Neural cell (in vitro differentiated cells): ENCODE data around the gene BTK. TPM values are rescaled to one million over a fixed set of nuclear protein-coding genes. Genes with fewer than 3 reads are reported as not detected.

Experiments
- H2AFZ ChIP-seq: fragments of 200-600, 300-800 bp; sonication (generic), shearing (Covaris generic); 2 replicates; pipeline ENCODE4 v1.6.0; 2014; ENCODE audit warnings: low read depth, mild to moderate bottlenecking, antibody characterized with exemption, low read length, moderate library complexity
- H3F3A ChIP-seq: fragments of 200-600 bp; shearing (Covaris generic); 2 replicates; pipeline ENCODE4 v1.6.1; 2016; ENCODE audit warnings: mild to moderate bottlenecking, moderate library complexity, mixed read lengths, antibody characterized with exemption, low read length; ENCODE audit not compliant: insufficient read depth, poor library complexity, severe bottlenecking
- H3K27ac ChIP-seq: fragments of 200-600, 300-800 bp; sonication (generic), shearing (Covaris generic); 2 replicates; pipeline ENCODE4 v1.5.1; 2014; ENCODE audit warnings: mild to moderate bottlenecking, low read length, moderate library complexity
- H3K27me3 ChIP-seq: fragments of 300-800, 200-600 bp; sonication (generic), shearing (Covaris generic); 2 replicates; pipeline ENCODE4 v1.6.0; 2014; ENCODE audit warnings: mild to moderate bottlenecking, low read depth, low read length, moderate library complexity; ENCODE audit not compliant: insufficient read depth
- H3K36me3 ChIP-seq: fragments of 300-800, 200-600 bp; sonication (generic), shearing (Covaris generic); 2 replicates; pipeline ENCODE4 v1.5.1; 2014; ENCODE audit warnings: mild to moderate bottlenecking, antibody characterized with exemption, low read length, moderate library complexity; ENCODE audit not compliant: insufficient read depth
- H3K4me2 ChIP-seq: fragments of 300-800, 200-600 bp; sonication (generic), shearing (Covaris generic); 2 replicates; pipeline ENCODE4 v1.6.0; 2014; ENCODE audit warnings: mild to moderate bottlenecking, low read length
- H3K4me3 ChIP-seq: fragments of 300-800, 200-600 bp; sonication (generic), shearing (Covaris generic); 2 replicates; pipeline ENCODE4 v1.5.1; 2014; ENCODE audit warnings: mild to moderate bottlenecking, low read length, moderate library complexity
- H3K79me2 ChIP-seq: fragments of 200-600 bp; shearing (Covaris generic); replicated peaks from 2 replicates; pipeline ENCODE4 v1.6.0; 2014; ENCODE audit warnings: mild to moderate bottlenecking, low read length, moderate library complexity; ENCODE audit not compliant: insufficient read depth
- H3K9ac ChIP-seq: fragments of 300-800, 200-600 bp; sonication (generic), shearing (Covaris generic); 2 replicates; pipeline ENCODE4 v1.6.1; 2016; ENCODE audit warnings: mild to moderate bottlenecking, low read length, mixed read lengths
- H3K9me2 ChIP-seq: fragments of 200-600 bp; shearing (Covaris generic); 2 replicates; pipeline ENCODE4 v1.6.1; 2016; ENCODE audit warnings: mild to moderate bottlenecking, low read length, mixed read lengths; ENCODE audit not compliant: insufficient read depth
- H3K9me3 ChIP-seq: fragments of 200-600, 300-800 bp; sonication (generic), shearing (Covaris generic); 2 replicates; pipeline ENCODE4 v1.6.1; 2016; ENCODE audit warnings: mild to moderate bottlenecking, mixed run types, low read length, moderate library complexity, mixed read lengths
- H4K20me1 ChIP-seq: fragments of 200-600 bp; shearing (Covaris generic); 2 replicates; pipeline ENCODE4 v1.6.1; 2016; ENCODE audit warnings: mild to moderate bottlenecking, mixed run types; ENCODE audit not compliant: insufficient read depth
- CTCF ChIP-seq: fragments of 450-650 bp; IDR thresholded peaks from 2 replicates; pipeline ENCODE4 v1.5.1; 2014; ENCODE audit warnings: antibody characterized with exemption, mild to moderate bottlenecking, moderate library complexity; ENCODE audit not compliant: poor library complexity, severe bottlenecking
- EP300 ChIP-seq: fragments of 450-650 bp; conservative IDR thresholded peaks from 2 replicates; pipeline ENCODE4 v1.6.1; 2014; ENCODE audit warnings: antibody characterized with exemption, mild to moderate bottlenecking, moderate library complexity; ENCODE audit not compliant: poor library complexity, severe bottlenecking
- EZH2 ChIP-seq: fragments of 200-600, 300-800 bp; shearing (Covaris generic), sonication (generic); IDR thresholded peaks from 2 replicates; pipeline ENCODE4 v1.6.1; 2014; ENCODE audit warnings: antibody characterized with exemption, low read length, borderline replicate concordance, mild to moderate bottlenecking; ENCODE audit not compliant: insufficient read depth, poor library complexity, severe bottlenecking
- MXI1 ChIP-seq: fragments of 450-650 bp; conservative IDR thresholded peaks from 2 replicates; pipeline ENCODE4 v1.6.1; 2014; ENCODE audit warnings: antibody characterized with exemption, mild to moderate bottlenecking; ENCODE audit not compliant: poor library complexity, severe bottlenecking
- POLR2AphosphoS5 ChIP-seq: IDR thresholded peaks from 2 replicates; pipeline ENCODE4 v1.6.1; 2012
- RAD21 ChIP-seq: fragments of 450-650 bp; conservative IDR thresholded peaks from 2 replicates; pipeline ENCODE4 v1.6.1; 2014; ENCODE audit warnings: antibody characterized with exemption, mild to moderate bottlenecking, moderate library complexity
- SMC3 ChIP-seq: fragments of 450-650 bp; conservative IDR thresholded peaks from 2 replicates; pipeline ENCODE4 v1.6.1; 2014; ENCODE audit warnings: antibody characterized with exemption, mild to moderate bottlenecking, moderate library complexity; ENCODE audit not compliant: poor library complexity
- TAF1 ChIP-seq: IDR thresholded peaks from 2 replicates; pipeline ENCODE4 v1.6.1; 2012; ENCODE audit warnings: low read depth
- polyA plus RNA-seq: library from polyadenylated mRNA; depleted of rRNA; stranded (reverse); fragments of >200 nt; gene quantifications from 2 replicates; pipeline ENCODE4 v1.2.3, GENCODE V29; 2014
- TF ChIP-seq, protein P1 (sequence below): IDR thresholded peaks from 2 replicates; pipeline ENCODE4 v1.6.1; 2012; ENCODE audit warnings: borderline replicate concordance

BTK gene
- polyA plus RNA-seq, 1 donor from 2014 or later, result not detected

DNA sequence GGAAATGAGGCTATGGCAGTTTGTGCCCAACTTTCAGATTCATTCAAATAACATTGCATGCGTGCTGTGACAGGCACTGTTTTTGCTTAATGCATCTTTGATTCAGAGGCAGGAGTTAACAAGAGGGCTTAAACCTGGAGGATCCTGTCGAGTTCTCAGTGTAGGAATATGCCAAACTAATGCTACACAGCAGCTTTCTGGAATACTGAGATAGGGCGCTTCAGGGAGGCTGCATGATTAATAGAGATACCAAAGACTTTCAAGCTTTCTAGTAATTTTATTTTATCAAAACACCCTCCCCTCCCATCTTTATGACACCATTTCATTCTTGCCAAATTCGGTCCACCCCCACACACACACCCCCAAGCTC is 36.8 kb downstream of the BTK start:
- H3K4me2 ChIP-seq, result no peak overlapping the region
- peak overlapping the region; percentile 82 for H3K4me3 ChIP-seq
- peak overlapping the region; percentile 27 for H2AFZ ChIP-seq
- peak overlapping the region; percentile 48 for H3K9ac ChIP-seq
- no peak overlapping the region for H3K27ac ChIP-seq
- no peaks in the 10 kb centered on the region for H3K36me3 ChIP-seq
- H3F3A ChIP-seq, result no peaks in the 10 kb centered on the region
- no peaks in the 10 kb centered on the region for H4K20me1 ChIP-seq
- no peaks in the 10 kb centered on the region for H3K79me2 ChIP-seq
- H3K27me3 ChIP-seq, result no peaks in the 10 kb centered on the region
- no peaks in the 10 kb centered on the region for H3K9me3 ChIP-seq
- TF ChIP-seq, protein P1, sequence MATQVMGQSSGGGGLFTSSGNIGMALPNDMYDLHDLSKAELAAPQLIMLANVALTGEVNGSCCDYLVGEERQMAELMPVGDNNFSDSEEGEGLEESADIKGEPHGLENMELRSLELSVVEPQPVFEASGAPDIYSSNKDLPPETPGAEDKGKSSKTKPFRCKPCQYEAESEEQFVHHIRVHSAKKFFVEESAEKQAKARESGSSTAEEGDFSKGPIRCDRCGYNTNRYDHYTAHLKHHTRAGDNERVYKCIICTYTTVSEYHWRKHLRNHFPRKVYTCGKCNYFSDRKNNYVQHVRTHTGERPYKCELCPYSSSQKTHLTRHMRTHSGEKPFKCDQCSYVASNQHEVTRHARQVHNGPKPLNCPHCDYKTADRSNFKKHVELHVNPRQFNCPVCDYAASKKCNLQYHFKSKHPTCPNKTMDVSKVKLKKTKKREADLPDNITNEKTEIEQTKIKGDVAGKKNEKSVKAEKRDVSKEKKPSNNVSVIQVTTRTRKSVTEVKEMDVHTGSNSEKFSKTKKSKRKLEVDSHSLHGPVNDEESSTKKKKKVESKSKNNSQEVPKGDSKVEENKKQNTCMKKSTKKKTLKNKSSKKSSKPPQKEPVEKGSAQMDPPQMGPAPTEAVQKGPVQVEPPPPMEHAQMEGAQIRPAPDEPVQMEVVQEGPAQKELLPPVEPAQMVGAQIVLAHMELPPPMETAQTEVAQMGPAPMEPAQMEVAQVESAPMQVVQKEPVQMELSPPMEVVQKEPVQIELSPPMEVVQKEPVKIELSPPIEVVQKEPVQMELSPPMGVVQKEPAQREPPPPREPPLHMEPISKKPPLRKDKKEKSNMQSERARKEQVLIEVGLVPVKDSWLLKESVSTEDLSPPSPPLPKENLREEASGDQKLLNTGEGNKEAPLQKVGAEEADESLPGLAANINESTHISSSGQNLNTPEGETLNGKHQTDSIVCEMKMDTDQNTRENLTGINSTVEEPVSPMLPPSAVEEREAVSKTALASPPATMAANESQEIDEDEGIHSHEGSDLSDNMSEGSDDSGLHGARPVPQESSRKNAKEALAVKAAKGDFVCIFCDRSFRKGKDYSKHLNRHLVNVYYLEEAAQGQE, result no peak
- H3K9me2 ChIP-seq, result no peaks in the 10 kb centered on the region

DNA sequence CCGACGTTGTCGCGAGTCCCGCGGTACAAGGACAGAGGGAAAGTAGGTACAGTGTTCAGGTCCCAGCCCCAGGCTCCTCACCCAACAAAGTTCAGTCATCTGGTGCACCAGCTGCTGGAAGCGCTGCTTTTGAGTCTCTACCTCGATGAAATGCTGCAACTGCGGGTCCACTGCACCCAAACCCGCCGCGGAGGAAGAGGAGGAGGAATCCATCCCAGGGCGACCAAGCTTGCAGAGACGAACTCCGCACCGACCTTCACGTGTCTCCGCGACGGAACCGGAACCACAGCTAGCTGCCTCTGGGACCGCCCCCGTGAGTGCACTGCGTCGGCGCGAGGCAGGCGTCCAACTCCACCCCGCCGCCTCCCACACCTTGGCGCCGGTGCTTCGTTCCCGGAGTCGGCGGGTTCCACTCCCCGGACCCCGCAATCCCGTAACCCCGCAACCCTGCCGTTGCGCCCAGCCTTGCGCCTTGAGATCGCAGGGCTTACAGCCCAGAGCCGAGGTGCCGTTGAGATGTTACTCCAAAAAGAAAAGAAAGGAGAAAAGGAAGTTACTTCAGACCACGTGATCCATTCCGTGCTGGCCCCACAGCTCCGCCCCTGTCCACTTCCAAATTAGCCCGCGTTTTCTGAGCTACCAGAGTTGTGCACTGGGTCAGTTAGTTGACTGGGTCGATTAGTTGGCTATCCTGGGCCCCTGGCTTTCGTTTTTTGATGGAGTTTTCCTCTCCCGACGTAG is 37.4 kb downstream of the BTK start, which contains the start of gene TIMM8A:
TSS of gene TIMM8A (minus strand) at position 291 of the 741 bp plus-strand sequence. CDS start at position 213, 78 bp downstream.
- Histone ChIP-seq H3K9me2 (no peaks in the 10 kb centered on the region), H3K9me3 (no peaks in the 10 kb centered on the region), H3K27me3 (no peaks in the 10 kb centered on the region), H2AFZ (peak within 1 kb of the TSS; percentile 40), H3K36me3 (no peaks in the 10 kb centered on the region), H3K4me2 (peak within 1 kb of the TSS; percentile 39), H3F3A (no peaks in the 10 kb centered on the region), H3K4me3 (peak within 1 kb of the TSS; percentile 82), H3K27ac (no peak within 1 kb of the TSS), H3K79me2 (no peaks in the 10 kb centered on the region), H3K9ac (peak within 1 kb of the TSS; percentile 48), H4K20me1 (no peaks in the 10 kb centered on the region)
- TF ChIP-seq MXI1 (peak; percentile 91), POLR2AphosphoS5 (peak; percentile 20), EZH2 (no peak), RAD21 (peak; percentile 11), SMC3 (no peak), EP300 (no peak)

DNA sequence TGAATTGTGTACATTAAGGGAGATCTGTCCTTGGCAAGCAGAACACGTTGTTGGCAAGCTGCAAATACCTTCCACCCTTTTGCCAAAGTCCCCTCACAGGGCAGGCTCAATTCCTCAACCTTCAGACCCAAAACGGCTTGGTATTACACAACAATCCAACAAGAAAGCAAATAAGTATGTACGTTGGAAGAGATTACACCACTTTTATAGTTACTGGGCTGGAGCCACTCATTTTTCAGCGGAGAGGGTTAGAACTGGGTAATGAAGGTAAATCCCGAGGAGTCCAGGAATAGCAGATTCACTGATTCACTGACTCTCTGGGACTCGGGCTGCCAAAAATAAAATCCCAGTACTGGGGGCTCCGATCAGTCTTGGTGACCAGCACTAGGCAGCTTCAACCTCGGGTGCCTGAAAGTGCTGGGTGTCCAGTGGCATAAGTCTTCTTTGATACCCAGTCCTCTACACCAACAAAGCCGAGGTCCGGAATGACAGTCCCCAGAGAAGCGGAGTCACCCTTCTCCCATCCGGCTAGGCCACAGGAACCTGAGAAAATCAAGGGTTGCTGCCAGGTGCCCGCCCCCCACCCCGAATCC is 38.0 kb downstream of the BTK start:
- peak overlapping the region; percentile 40 for H2AFZ ChIP-seq
- no peaks in the 10 kb centered on the region for H3K27me3 ChIP-seq
- H3K36me3 ChIP-seq, result no peaks in the 10 kb centered on the region
- H4K20me1 ChIP-seq, result no peaks in the 10 kb centered on the region
- peak overlapping the region; percentile 39 for H3K4me2 ChIP-seq
- TF ChIP-seq EP300, result no peak
- TF ChIP-seq CTCF, result no peak
- TF ChIP-seq TAF1, result no peak
- TF ChIP-seq EZH2, result no peak
- no peak for TF ChIP-seq POLR2AphosphoS5
- no peak for TF ChIP-seq SMC3
- TF ChIP-seq RAD21, result no peak
- no peak for TF ChIP-seq MXI1
- TF ChIP-seq, protein P1, result no peak
- no peaks in the 10 kb centered on the region for H3F3A ChIP-seq
- H3K9ac ChIP-seq, result peak overlapping the region; percentile 48
- no peaks in the 10 kb centered on the region for H3K79me2 ChIP-seq
- no peaks in the 10 kb centered on the region for H3K9me2 ChIP-seq
- H3K9me3 ChIP-seq, result no peaks in the 10 kb centered on the region
- no peak overlapping the region for H3K27ac ChIP-seq
- H3K4me3 ChIP-seq, result peak overlapping the region; percentile 82
